T-helper 1 cell treated with Interleukin-12 subunit alpha and Interleukin-12 subunit beta and Interleukin-4 antibody, amounts not matched to agents 30 μg/mL and 1 μg/mL, for 36 hours (primary cell): Measurements from ENCODE around the gene TGFBR3L.
A peak's percentile ranks its signal among the peaks of the same experiment; 100 is the strongest.
"Not testable (repeated sequence)": the region's sequence is repeated elsewhere in the genome, so short reads cannot be mapped to it uniquely, and the experiment has no call there.

ENCODE experiments used
- H3K27ac Mint-ChIP-seq: one replicate; pipeline ENCODE4 v1.8.0; 2021; ENCODE audit warnings: mild to moderate bottlenecking, mixed read lengths
- H3K27me3 Mint-ChIP-seq: one replicate; pipeline ENCODE4 v1.8.0; 2021; ENCODE audit warnings: low read depth, mixed read lengths
- H3K36me3 Mint-ChIP-seq: one replicate; pipeline ENCODE4 v1.8.0; 2021; ENCODE audit warnings: low read depth, mixed read lengths
- H3K4me1 Mint-ChIP-seq: one replicate; pipeline ENCODE4 v1.8.0; 2021; ENCODE audit warnings: low read depth, mixed read lengths
- H3K4me3 Mint-ChIP-seq: one replicate; pipeline ENCODE4 v1.8.0; 2021; ENCODE audit warnings: mild to moderate bottlenecking, moderate library complexity, mixed read lengths
- H3K9me3 Mint-ChIP-seq: one replicate; pipeline ENCODE4 v1.8.0; 2021; ENCODE audit warnings: mixed read lengths

The TGFBR3L gene

GRCh38 chr19:7923295-7924191 lies 8.9 kb downstream of the TGFBR3L start:
- Mint-ChIP-seq H3K27ac (no peak overlapping the region), H3K4me1 (peaks cover 25% of the 10 kb centered on the region), H3K9me3 (no peaks in the 10 kb centered on the region), H3K27me3 (peaks cover 8% of the 10 kb centered on the region), H3K4me3 (peak overlapping the region; percentile 17), H3K36me3 (peaks cover 4% of the 10 kb centered on the region)

DNA sequence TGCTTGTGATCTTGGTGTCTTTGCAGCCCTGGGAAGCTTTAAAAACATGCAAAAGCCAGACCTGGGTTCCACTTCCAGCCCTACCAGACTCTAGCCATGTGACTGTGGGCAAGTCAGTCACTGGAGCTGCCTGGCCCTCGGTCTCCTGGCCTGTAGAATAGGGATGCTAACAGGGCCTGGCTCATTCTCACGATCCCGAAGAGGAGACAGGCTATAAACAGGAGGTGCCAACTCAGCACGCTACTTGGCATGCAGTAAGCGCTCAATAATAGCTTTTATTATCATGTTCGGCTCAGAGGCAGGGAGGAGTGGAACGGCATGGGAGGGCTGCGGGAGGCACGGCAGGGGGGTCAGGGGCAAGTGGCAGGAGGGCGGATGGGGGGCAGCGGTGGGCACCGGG lies 9.6 kb downstream of the TGFBR3L start:
- Mint-ChIP-seq H3K4me3 (peak overlapping the region; percentile 70), H3K27ac (peak overlapping the region; percentile 57)

GRCh38 chr19:7924651-7925170 lies 10.1 kb downstream of the TGFBR3L start:
- Mint-ChIP-seq H3K4me3 (no peak overlapping the region), H3K27ac (no peak overlapping the region), H3K36me3 (peaks cover 4% of the 10 kb centered on the region), H3K4me1 (peaks cover 21% of the 10 kb centered on the region), H3K9me3 (no peaks in the 10 kb centered on the region), H3K27me3 (peaks cover 4% of the 10 kb centered on the region)

More for the DNA sequence above, 9.6 kb downstream of the TGFBR3L start:
- peaks cover 25% of the 10 kb centered on the region for H3K4me1 Mint-ChIP-seq
- H3K36me3 Mint-ChIP-seq: peaks cover 4% of the 10 kb centered on the region
- no peaks in the 10 kb centered on the region for H3K9me3 Mint-ChIP-seq
- H3K27me3 Mint-ChIP-seq: peaks cover 7% of the 10 kb centered on the region

DNA sequence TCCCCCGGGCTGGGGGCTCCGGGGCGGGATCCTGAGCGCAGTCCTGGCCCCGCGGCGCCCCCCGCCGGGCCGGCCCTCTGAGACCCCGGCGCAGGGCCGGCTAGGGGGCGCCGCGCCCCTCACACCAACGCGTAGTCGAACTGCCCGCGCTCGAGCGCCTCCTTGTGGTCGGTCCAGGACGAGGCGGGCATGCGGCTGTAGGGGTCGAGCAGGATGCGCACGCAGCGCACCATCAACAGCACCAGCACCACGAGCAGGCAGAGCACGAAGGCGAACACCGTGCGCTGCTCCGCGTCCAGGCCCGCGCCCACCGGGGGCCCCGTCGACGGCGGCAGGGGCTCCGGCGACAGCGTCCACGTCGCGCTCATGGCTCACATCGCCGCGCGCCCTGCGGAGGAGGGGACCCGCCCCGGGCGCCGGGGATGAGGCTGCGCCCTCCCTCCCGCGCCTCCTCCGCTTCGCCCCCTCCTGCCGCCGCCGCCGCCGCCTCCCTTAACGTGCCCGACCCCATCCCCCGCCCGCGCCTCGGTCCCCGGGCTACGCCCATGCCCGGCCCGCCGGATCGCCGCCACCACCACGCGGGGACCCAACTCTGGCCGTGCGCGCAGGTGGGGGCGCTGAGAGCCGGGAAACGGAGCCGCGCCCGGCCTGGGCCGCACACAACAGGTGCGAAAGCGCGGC lies 10.7 kb downstream of the TGFBR3L start:
- no peaks in the 10 kb centered on the region for H3K27me3 Mint-ChIP-seq
- peak overlapping the region; percentile 76 for H3K27ac Mint-ChIP-seq
- peak overlapping the region; percentile 86 for H3K4me3 Mint-ChIP-seq
- peaks cover 17% of the 10 kb centered on the region for H3K4me1 Mint-ChIP-seq
- peaks cover 4% of the 10 kb centered on the region for H3K36me3 Mint-ChIP-seq
- H3K9me3 Mint-ChIP-seq: no peaks in the 10 kb centered on the region

DNA sequence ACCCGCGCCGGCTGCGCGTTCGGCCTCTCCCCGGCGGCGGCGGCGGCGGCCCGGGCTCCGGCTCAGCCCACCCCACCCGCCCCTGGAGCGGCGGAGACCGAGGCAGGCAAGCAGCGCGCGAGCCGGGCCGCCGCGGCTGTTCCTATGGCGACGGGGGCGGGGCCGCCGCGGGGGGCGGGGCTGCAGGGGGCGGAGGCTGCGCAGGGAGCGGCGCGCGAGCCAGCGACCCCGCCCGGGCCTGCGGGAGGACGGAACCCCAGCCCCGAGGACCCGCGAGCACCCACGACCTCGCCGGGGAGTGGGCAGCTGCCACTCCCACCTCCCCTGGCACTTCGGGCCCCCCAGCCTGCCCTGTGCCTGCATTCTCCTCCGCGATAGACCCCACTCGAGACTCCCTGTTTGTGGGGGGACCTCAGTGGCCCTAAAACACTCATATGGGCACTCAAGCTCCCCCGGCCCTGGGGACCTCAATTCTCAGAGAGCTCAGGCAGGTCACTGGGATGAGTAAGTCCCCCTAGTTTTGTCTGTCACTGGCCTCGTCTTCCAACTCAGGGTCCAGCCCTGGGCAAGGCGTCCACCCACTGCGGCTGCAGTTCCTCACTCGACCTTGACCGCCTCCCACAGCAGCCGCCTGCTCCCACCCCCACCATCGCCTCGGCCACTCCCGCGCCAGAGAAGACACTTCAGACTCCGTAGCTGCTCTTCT lies 11.5 kb downstream of the TGFBR3L start, which contains the start of gene CTXN1:
Gene CTXN1 (minus strand): TSS at position 115 of the 706 bp plus-strand sequence. CDS start 597 bp downstream, outside the sequence.
- no peaks in the 10 kb centered on the region for H3K27me3 Mint-ChIP-seq
- H3K36me3 Mint-ChIP-seq: peaks cover 3% of the 10 kb centered on the region
- H3K4me3 Mint-ChIP-seq: peak within 1 kb of the TSS; percentile 86
- peaks cover 14% of the 10 kb centered on the region for H3K4me1 Mint-ChIP-seq
- no peaks in the 10 kb centered on the region for H3K9me3 Mint-ChIP-seq
- H3K27ac Mint-ChIP-seq: peak within 1 kb of the TSS; percentile 76

GRCh38 chr19:7926727-7927604 lies 12.3 kb downstream of the TGFBR3L start:
- Mint-ChIP-seq H3K27ac (no peak overlapping the region), H3K4me1 (peaks cover 6% of the 10 kb centered on the region), H3K4me3 (peak overlapping the region; percentile 57), H3K27me3 (no peaks in the 10 kb centered on the region), H3K9me3 (no peaks in the 10 kb centered on the region), H3K36me3 (peaks cover 3% of the 10 kb centered on the region)

DNA sequence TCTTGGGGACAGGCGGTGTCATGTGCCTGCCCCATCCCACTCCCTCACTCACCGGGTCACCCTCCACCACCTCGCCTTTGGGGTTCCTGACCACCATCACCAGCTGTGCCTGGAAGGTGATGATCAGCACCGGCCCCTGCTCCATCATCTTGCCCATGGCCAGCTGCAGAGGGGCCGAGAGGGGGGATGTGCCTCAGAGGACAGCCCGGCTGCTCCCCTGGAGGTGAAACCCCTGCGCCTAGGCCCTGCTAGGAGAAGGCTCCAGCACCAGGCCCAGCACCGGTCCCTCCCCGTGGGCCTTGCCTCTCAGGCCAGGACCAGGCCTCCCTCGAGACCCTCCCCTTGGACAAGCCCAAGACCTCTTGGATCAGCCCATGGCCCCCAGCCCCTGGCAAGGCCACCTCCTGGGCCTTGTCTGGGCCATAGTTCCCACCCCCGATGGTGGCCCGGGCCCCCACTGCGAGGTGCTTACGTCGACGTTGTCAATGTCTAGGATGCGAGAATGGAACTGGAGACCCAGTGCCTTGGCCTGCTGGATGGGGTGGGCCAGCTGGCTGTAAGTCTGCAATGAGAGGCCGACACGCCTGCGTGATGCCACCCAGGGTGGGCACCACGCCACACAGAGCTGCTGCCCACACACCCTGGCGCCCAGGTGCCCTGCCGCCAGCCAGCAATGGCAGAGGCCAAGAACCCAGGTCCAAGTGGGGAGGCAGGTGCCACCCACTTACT lies 13.1 kb downstream of the TGFBR3L start:
- Mint-ChIP-seq H3K9me3 (no peaks in the 10 kb centered on the region), H3K36me3 (peaks cover 3% of the 10 kb centered on the region), H3K27ac (no peak overlapping the region), H3K4me1 (peaks cover 5% of the 10 kb centered on the region), H3K4me3 (no peak overlapping the region), H3K27me3 (no peaks in the 10 kb centered on the region)

DNA sequence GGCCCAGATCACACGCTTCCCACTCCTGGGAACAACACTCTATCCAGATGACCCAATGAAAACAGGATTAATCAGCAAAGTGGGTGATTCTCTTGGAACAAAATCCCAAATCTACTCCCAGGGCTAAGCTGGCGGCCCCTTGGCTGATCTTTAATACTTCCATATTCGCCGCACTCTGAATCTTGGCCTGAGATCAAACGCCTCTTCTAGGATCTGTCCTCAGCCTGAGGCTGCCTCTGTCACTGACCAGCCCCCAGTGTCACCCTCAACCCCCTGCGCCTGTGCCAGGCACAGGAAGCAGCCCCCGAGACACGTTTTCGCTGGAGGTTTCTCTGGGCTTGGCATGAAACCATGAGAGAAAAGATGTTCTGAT lies 13.7 kb downstream of the TGFBR3L start:
- no peaks in the 10 kb centered on the region for H3K9me3 Mint-ChIP-seq
- H3K4me3 Mint-ChIP-seq: no peak overlapping the region
- peaks cover 5% of the 10 kb centered on the region for H3K4me1 Mint-ChIP-seq
- H3K27ac Mint-ChIP-seq: no peak overlapping the region
- peaks cover under 1% of the 10 kb centered on the region for H3K36me3 Mint-ChIP-seq
- H3K27me3 Mint-ChIP-seq: no peaks in the 10 kb centered on the region

DNA sequence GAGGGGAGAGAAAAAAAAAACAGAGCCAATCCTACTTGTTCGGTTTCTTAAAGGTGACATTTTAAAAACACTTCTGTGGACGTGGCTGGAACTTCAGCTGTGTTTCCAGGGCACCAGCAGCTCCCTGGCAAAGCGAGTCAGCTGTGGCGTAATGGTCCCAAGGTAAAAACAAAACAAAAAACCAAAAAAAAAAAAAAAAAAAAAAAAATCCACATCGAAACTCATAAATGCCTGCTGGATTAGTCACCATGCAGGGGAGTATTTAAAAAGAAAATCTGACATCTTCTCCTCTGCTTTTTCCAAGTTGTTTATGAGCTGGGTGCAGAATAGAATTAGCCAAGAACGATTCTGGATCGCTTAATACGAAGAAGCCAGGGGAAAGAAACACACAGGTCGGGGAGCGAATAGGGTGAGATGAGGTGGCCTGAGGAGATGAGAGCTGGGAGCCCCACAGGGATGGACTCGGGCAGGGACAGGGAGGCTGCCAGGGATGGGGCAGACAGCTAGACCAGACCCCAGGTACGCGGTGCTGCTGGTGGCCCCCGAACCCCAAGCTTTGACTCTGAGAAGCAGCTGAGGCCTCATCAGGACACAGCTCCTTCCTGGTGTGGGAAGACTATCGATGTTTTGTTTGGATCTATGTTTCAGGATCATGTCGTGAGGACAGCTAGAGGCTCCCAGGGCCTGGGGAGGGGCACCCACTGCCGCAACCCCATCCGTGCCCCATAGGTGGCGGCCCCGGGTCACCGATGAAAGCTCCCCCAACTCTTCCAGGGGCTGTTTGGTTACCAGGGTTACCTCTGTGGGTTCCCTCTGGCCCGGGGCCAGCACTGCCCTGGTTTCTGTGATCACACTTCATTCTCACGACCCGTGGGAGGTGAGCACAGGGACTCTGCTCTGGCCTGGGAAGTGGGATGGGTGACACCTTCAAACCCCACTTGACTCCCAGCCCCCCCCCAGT lies 14.4 kb downstream of the TGFBR3L start:
- Mint-ChIP-seq H3K4me3 (no peak overlapping the region), H3K9me3 (no peaks in the 10 kb centered on the region), H3K36me3 (no peaks in the 10 kb centered on the region), H3K27me3 (no peaks in the 10 kb centered on the region), H3K27ac (no peak overlapping the region), H3K4me1 (peaks cover 5% of the 10 kb centered on the region)

DNA sequence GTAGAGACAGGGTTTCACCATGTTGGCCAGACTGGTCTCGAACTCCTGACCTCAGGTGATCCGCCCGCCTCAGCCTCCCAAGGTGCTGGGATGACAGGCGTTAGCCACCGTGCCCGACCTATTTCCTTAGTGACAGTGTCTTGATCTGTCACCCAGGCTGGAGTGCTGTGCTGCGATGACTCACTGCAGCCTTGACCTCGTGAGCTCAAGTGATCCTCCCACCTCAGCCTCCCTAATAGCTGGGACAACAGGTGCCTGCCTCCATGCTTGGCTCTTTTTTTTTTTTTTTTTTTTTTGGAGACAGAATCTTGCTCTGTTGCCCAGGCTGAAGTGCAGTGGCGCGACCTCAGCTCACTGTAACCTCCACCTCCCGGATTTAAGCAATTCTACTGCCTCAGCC lies 15.4 kb downstream of the TGFBR3L start:
- H3K9me3 Mint-ChIP-seq, H3K36me3 Mint-ChIP-seq, H3K4me3 Mint-ChIP-seq, H3K27ac Mint-ChIP-seq, H3K27me3 Mint-ChIP-seq, H3K4me1 Mint-ChIP-seq: not testable (repeated sequence)

GRCh38 chr19:7930765-7931164 lies 16.1 kb downstream of the TGFBR3L start:
- Mint-ChIP-seq H3K9me3 (no peaks in the 10 kb centered on the region), H3K27me3 (no peaks in the 10 kb centered on the region), H3K4me3 (no peak overlapping the region), H3K4me1 (peaks cover 3% of the 10 kb centered on the region), H3K36me3 (peaks cover 6% of the 10 kb centered on the region), H3K27ac (no peak overlapping the region)

DNA sequence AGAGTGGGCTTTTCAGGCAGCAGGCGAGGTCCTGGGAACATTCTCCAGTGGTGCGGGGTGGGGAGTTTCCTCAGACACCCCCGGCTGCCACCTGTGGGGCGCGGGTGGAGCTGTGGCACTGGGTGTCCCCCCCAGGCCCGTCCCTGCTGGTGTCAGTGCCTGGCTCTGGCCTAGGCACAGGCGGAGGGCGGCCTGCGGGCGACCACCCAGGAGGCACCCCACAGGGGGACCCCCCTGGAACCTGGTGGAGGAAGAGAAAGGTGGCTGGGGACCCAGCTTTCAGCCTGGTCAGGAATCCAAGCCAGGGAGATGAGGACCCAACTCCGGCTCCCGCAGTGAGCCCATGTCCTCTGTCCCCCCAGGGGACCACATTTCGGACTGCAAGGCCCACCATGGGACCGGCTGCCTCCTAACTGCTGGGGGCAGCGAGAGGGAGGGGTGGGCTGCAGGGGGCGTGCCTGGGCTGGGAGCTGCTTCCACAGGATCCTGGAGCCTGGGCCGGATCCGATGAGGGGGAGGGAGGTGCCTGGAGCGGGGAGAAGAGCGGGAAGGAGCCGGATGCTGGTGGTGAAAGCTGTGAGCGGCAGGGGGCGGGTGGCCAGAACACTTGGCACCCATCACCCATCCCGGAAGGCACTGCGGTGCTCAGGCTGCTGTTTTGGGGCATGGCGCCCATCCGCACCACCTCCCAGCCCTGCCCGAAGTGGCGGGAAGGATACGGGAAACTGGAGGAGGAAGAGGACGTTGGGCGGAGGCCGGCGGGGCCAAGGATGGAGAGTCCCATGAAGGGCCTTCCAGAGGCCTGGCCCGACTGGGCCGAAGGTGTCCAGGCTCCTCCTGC lies 16.8 kb downstream of the TGFBR3L start:
- Mint-ChIP-seq H3K27me3 (no peaks in the 10 kb centered on the region), H3K9me3 (no peaks in the 10 kb centered on the region), H3K4me3 (no peak overlapping the region), H3K27ac (no peak overlapping the region), H3K36me3 (peaks cover 8% of the 10 kb centered on the region), H3K4me1 (peaks cover under 1% of the 10 kb centered on the region)
